Epithelial cell of umbilical artery (primary cell): ENCODE measurements around the gene KMO. TPM values are rescaled to one million over a fixed set of nuclear protein-coding genes. Genes with fewer than 3 reads are reported as not detected.

ENCODE experiments used
- total RNA-seq: library from RNA; depleted of rRNA; stranded (reverse); fragments of >200 nt; gene quantifications from 2 replicates; pipeline ENCODE4 v1.2.3, GENCODE V29; 2014

The KMO gene
- total RNA-seq, result under 0.01 TPM in 1 of 2 replicates, not detected in the other

GRCh38 chr1:241532162-241532531 is at the start of gene KMO:
Gene KMO, plus strand, starts transcription at chr1:241532378. Its CDS starts 67 bp downstream, at chr1:241532445.

GRCh38 chr1:241519308-241520079 is 12.7 kb upstream of the KMO start, which contains the start of gene FH:
Gene FH, minus strand, starts transcription at chr1:241519755. Its CDS starts 33 bp downstream, at chr1:241519722.

DNA sequence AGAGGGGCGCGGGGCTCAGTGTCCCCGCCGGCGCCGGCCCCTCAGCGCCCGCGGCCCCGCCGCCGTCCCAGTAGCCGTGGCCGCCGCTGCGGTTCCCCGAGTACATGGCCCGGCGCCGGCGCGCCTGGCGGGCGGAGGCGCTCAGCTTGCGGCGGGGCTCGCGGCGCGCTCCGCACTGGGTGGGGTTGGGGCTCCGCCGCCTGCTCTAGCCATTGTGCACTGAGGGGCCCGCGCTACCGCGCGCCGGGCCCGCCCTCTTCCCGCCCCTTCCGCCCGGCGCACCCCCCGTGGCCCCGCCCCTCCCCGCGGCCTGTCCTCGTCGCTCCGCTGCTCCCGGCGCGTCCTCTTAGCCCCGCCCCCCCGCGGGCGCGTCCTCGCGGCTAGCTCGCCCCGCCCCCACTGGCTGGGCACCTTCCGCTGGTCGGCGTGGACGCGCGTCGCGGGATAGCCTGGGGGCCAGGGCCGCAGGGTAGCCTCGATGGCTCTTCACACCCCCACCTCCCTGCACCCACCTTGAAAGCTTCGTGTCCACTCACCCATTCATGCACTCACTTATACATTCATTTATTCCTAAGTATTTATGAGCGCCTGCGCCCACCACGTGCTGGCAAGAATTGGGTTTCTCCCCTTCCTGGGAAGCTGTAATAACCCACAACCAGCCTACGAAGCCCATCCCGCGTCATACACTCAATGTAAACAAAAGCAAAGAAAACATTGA is 108.1 kb downstream of the KMO start, which contains the start of the genes CHML and OPN3:
TSS of gene CHML (minus strand) at position 221 of the 718 bp plus-strand sequence. CDS start 4,603 bp downstream, outside the sequence.
TSS of gene OPN3 (minus strand) at position 221 of the 718 bp plus-strand sequence. CDS start at position 106, 115 bp downstream.

Other genes starting within 250 kb of the KMO start
- 0.65 TPM in 1 of 2 replicates, not detected in the other for gene RGS7, start 175.2 kb upstream of the KMO start, total RNA-seq
- gene FH, start 12.6 kb upstream of the KMO start, total RNA-seq, result 99.5 and 115 TPM in 2 replicates
- gene CHML, start 108.0 kb downstream of the KMO start, total RNA-seq, result 14.6 and 16.0 TPM in 2 replicates
- gene OPN3, start 108.0 kb downstream of the KMO start, total RNA-seq, result 27.0 and 29.0 TPM in 2 replicates
- not detected in 2 replicates for gene WDR64, start 119.9 kb downstream of the KMO start, total RNA-seq